Neural cell (in vitro differentiated cells): Measurements from ENCODE around the gene KCTD16. TPM values are rescaled to one million over a fixed set of nuclear protein-coding genes. Genes with fewer than 3 reads are reported as not detected.

Experiments
- H2AFZ ChIP-seq: fragments of 200-600, 300-800 bp; sonication (generic), shearing (Covaris generic); 2 replicates; pipeline ENCODE4 v1.6.0; 2014; ENCODE audit warnings: low read depth, mild to moderate bottlenecking, antibody characterized with exemption, low read length, moderate library complexity
- H3F3A ChIP-seq: fragments of 200-600 bp; shearing (Covaris generic); 2 replicates; pipeline ENCODE4 v1.6.1; 2016; ENCODE audit warnings: mild to moderate bottlenecking, moderate library complexity, mixed read lengths, antibody characterized with exemption, low read length; ENCODE audit not compliant: insufficient read depth, poor library complexity, severe bottlenecking
- H3K27ac ChIP-seq: fragments of 200-600, 300-800 bp; sonication (generic), shearing (Covaris generic); 2 replicates; pipeline ENCODE4 v1.5.1; 2014; ENCODE audit warnings: mild to moderate bottlenecking, low read length, moderate library complexity
- H3K27me3 ChIP-seq: fragments of 300-800, 200-600 bp; sonication (generic), shearing (Covaris generic); 2 replicates; pipeline ENCODE4 v1.6.0; 2014; ENCODE audit warnings: mild to moderate bottlenecking, low read depth, low read length, moderate library complexity; ENCODE audit not compliant: insufficient read depth
- H3K36me3 ChIP-seq: fragments of 300-800, 200-600 bp; sonication (generic), shearing (Covaris generic); 2 replicates; pipeline ENCODE4 v1.5.1; 2014; ENCODE audit warnings: mild to moderate bottlenecking, antibody characterized with exemption, low read length, moderate library complexity; ENCODE audit not compliant: insufficient read depth
- H3K4me2 ChIP-seq: fragments of 300-800, 200-600 bp; sonication (generic), shearing (Covaris generic); 2 replicates; pipeline ENCODE4 v1.6.0; 2014; ENCODE audit warnings: mild to moderate bottlenecking, low read length
- H3K4me3 ChIP-seq: fragments of 300-800, 200-600 bp; sonication (generic), shearing (Covaris generic); 2 replicates; pipeline ENCODE4 v1.5.1; 2014; ENCODE audit warnings: mild to moderate bottlenecking, low read length, moderate library complexity
- H3K79me2 ChIP-seq: fragments of 200-600 bp; shearing (Covaris generic); replicated peaks from 2 replicates; pipeline ENCODE4 v1.6.0; 2014; ENCODE audit warnings: mild to moderate bottlenecking, low read length, moderate library complexity; ENCODE audit not compliant: insufficient read depth
- H3K9ac ChIP-seq: fragments of 300-800, 200-600 bp; sonication (generic), shearing (Covaris generic); 2 replicates; pipeline ENCODE4 v1.6.1; 2016; ENCODE audit warnings: mild to moderate bottlenecking, low read length, mixed read lengths
- H3K9me2 ChIP-seq: fragments of 200-600 bp; shearing (Covaris generic); 2 replicates; pipeline ENCODE4 v1.6.1; 2016; ENCODE audit warnings: mild to moderate bottlenecking, low read length, mixed read lengths; ENCODE audit not compliant: insufficient read depth
- H3K9me3 ChIP-seq: fragments of 200-600, 300-800 bp; sonication (generic), shearing (Covaris generic); 2 replicates; pipeline ENCODE4 v1.6.1; 2016; ENCODE audit warnings: mild to moderate bottlenecking, mixed run types, low read length, moderate library complexity, mixed read lengths
- H4K20me1 ChIP-seq: fragments of 200-600 bp; shearing (Covaris generic); 2 replicates; pipeline ENCODE4 v1.6.1; 2016; ENCODE audit warnings: mild to moderate bottlenecking, mixed run types; ENCODE audit not compliant: insufficient read depth
- CTCF ChIP-seq: fragments of 450-650 bp; IDR thresholded peaks from 2 replicates; pipeline ENCODE4 v1.5.1; 2014; ENCODE audit warnings: antibody characterized with exemption, mild to moderate bottlenecking, moderate library complexity; ENCODE audit not compliant: poor library complexity, severe bottlenecking
- EP300 ChIP-seq: fragments of 450-650 bp; conservative IDR thresholded peaks from 2 replicates; pipeline ENCODE4 v1.6.1; 2014; ENCODE audit warnings: antibody characterized with exemption, mild to moderate bottlenecking, moderate library complexity; ENCODE audit not compliant: poor library complexity, severe bottlenecking
- EZH2 ChIP-seq: fragments of 200-600, 300-800 bp; shearing (Covaris generic), sonication (generic); IDR thresholded peaks from 2 replicates; pipeline ENCODE4 v1.6.1; 2014; ENCODE audit warnings: antibody characterized with exemption, low read length, borderline replicate concordance, mild to moderate bottlenecking; ENCODE audit not compliant: insufficient read depth, poor library complexity, severe bottlenecking
- MXI1 ChIP-seq: fragments of 450-650 bp; conservative IDR thresholded peaks from 2 replicates; pipeline ENCODE4 v1.6.1; 2014; ENCODE audit warnings: antibody characterized with exemption, mild to moderate bottlenecking; ENCODE audit not compliant: poor library complexity, severe bottlenecking
- POLR2AphosphoS5 ChIP-seq: IDR thresholded peaks from 2 replicates; pipeline ENCODE4 v1.6.1; 2012
- RAD21 ChIP-seq: fragments of 450-650 bp; conservative IDR thresholded peaks from 2 replicates; pipeline ENCODE4 v1.6.1; 2014; ENCODE audit warnings: antibody characterized with exemption, mild to moderate bottlenecking, moderate library complexity
- REST ChIP-seq: IDR thresholded peaks from 2 replicates; pipeline ENCODE4 v1.6.1; 2012; ENCODE audit warnings: borderline replicate concordance
- SMC3 ChIP-seq: fragments of 450-650 bp; conservative IDR thresholded peaks from 2 replicates; pipeline ENCODE4 v1.6.1; 2014; ENCODE audit warnings: antibody characterized with exemption, mild to moderate bottlenecking, moderate library complexity; ENCODE audit not compliant: poor library complexity
- TAF1 ChIP-seq: IDR thresholded peaks from 2 replicates; pipeline ENCODE4 v1.6.1; 2012; ENCODE audit warnings: low read depth
- polyA plus RNA-seq: library from polyadenylated mRNA; depleted of rRNA; stranded (reverse); fragments of >200 nt; gene quantifications from 2 replicates; pipeline ENCODE4 v1.2.3, GENCODE V29; 2014

Gene KCTD16
- polyA plus RNA-seq, 1 donor from 2014 or later: 7.1 TPM

GRCh38 chr5:144504929-144505577, 334.4 kb downstream of the KCTD16 start:
- H3K27ac ChIP-seq: no peak overlapping the region
- no peaks in the 10 kb centered on the region for H3F3A ChIP-seq
- H4K20me1 ChIP-seq: no peaks in the 10 kb centered on the region
- no peak overlapping the region for H2AFZ ChIP-seq
- no peak overlapping the region for H3K9ac ChIP-seq
- no peaks in the 10 kb centered on the region for H3K36me3 ChIP-seq
- no peaks in the 10 kb centered on the region for H3K79me2 ChIP-seq
- no peaks in the 10 kb centered on the region for H3K9me3 ChIP-seq
- no peak overlapping the region for H3K4me2 ChIP-seq
- no peaks in the 10 kb centered on the region for H3K27me3 ChIP-seq
- no peak overlapping the region for H3K4me3 ChIP-seq
- TF ChIP-seq EP300 (no peak), EZH2 (no peak), RAD21 (no peak), POLR2AphosphoS5 (no peak), TAF1 (no peak), CTCF (no peak), REST (no peak), SMC3 (no peak), MXI1 (no peak)
- no peaks in the 10 kb centered on the region for H3K9me2 ChIP-seq

GRCh38 chr5:144510845-144511579, 340.3 kb downstream of the KCTD16 start:
- TF ChIP-seq MXI1 (no peak), REST (no peak), POLR2AphosphoS5 (peak; percentile 60), EZH2 (no peak), SMC3 (no peak), CTCF (no peak), TAF1 (no peak), RAD21 (no peak), EP300 (peak; percentile 82)
- Histone ChIP-seq H3K4me2 (no peak overlapping the region), H4K20me1 (no peaks in the 10 kb centered on the region), H3K27me3 (no peaks in the 10 kb centered on the region), H3K9me3 (no peaks in the 10 kb centered on the region), H3K9me2 (no peaks in the 10 kb centered on the region), H3F3A (no peaks in the 10 kb centered on the region), H3K9ac (no peak overlapping the region), H3K4me3 (no peak overlapping the region), H2AFZ (no peak overlapping the region), H3K36me3 (no peaks in the 10 kb centered on the region), H3K27ac (no peak overlapping the region), H3K79me2 (no peaks in the 10 kb centered on the region)
